Jurkat, Clone E6-1 (cell line): ENCODE data around the gene ZWILCH.
A peak's percentile ranks its signal among the peaks of the same experiment; 100 is the strongest.
"Not testable (repeated sequence)": the region's sequence is repeated elsewhere in the genome, so short reads cannot be mapped to it uniquely, and the experiment has no call there.

Source experiments
- DNase-seq: peaks from one replicate; pipeline ENCODE4 v3.0.0-alpha.2; 2011; ENCODE audit warnings: low read depth, low spot score
- H3K4me3 ChIP-seq: 2 replicates; pipeline ENCODE4 v1.5.1; 2011; ENCODE audit warnings: mild to moderate bottlenecking, low read length, control low read depth, moderate library complexity

The ZWILCH gene

GRCh38 chr15:66570842-66571478 is 65.8 kb downstream of the ZWILCH start:
- no peak overlapping the region for H3K4me3 ChIP-seq
- DNase-seq, result no peak

DNA sequence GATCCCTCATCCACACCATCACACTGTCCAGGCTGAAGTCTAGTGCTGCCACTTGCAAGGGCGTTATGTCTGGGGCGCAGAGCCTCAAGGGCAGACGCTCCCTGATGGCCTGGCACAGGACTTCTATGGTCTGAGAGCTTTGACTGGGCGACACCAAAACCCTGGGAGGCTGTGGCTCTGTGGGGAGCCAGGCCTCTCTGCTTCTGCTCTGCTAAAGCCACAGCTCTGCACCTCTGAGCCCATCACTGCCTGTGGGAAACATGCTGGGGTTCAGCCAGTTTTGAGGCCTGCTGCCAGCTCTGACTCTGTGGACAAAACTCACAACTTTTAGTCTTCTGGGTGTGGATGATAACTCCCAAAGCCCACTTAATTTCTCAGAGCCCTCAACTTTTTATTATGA is 67.0 kb downstream of the ZWILCH start:
- no peak for DNase-seq

GRCh38 chr15:66573348-66573718 is 68.2 kb downstream of the ZWILCH start:
- H3K4me3 ChIP-seq, result no peak overlapping the region
- no peak for DNase-seq

More for the DNA sequence above, 67.0 kb downstream of the ZWILCH start:
- H3K4me3 ChIP-seq, result no peak overlapping the region

DNA sequence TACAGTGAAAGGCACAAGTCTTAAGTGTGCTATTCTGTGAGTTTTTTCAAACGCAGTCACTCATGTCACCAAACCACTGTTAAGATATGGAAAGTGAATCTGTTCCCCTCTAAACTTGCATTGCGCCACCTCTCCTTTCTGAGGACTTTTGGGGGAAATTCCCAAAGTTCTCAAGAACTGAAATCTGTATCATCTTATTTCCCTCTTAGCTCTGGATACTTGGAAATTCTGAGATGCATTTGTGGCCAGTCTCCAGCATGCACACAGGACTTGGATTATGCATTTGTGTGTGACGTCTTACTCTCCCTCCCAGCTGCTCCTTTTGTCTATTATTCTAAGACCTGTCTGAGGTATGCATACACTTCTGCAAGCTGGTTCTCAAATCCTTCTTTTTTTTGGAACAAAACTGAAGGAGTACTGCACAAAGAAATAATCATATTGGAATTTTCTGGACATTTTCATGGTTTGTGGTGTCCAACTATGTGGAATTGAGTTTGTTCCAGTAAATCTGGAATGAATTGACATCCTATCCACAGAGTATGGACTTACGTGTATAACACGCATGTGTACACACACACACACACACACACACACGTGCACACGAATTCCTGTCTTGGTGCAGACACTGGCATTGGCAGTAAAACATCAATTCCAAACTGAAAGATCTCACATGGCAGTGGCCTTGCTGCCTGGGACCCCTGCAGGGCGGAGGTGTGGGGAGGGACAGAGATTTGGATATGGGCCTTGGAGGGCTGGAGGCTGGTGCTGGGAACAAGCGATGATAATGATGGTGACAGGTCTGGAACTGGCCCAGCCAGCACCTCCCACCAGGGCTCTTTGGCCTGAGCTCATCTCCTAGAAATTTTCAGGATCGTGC is 68.8 kb downstream of the ZWILCH start:
- no peak for DNase-seq

GRCh38 chr15:66574596-66574950 is 69.4 kb downstream of the ZWILCH start:
- no peak for DNase-seq
- no peak overlapping the region for H3K4me3 ChIP-seq

More for the DNA sequence above, 68.8 kb downstream of the ZWILCH start:
- H3K4me3 ChIP-seq, result no peak overlapping the region

DNA sequence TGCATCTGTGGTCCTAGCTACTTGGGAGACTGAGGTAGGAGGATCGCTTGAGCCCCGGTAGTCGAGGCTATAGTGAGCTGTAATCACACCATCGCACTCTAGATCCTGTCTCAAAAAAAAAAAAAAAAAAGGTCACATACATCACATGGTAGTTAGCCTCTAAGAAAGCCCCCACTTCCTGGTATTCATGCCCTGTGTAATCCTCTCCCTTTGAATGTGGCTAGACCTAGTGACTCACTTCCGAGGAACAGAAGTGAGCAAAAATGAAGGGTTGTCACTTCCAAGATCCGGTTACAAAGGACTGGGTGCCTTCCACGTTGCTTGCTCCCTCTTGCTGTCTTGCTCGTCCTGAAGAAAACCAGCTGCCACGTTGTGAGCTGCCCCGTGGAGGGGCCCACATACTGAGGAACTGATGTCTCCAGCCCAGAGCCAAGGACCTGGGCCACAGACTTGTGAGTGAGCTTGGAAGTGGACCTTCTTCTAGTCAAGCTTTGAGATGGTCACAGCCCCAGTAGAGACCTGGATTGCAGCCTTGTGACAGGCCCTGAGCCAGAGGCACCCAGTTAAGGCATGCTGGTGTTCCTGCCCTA is 73.3 kb downstream of the ZWILCH start:
- peak; percentile 72 for DNase-seq
- H3K4me3 ChIP-seq, result no peak overlapping the region

- no peak overlapping the region for H3K4me3 ChIP-seq
- DNase-seq, result no peak
These were observed 75.5 kb downstream of the ZWILCH start for GRCh38 chr15:66580643-66581042.

DNA sequence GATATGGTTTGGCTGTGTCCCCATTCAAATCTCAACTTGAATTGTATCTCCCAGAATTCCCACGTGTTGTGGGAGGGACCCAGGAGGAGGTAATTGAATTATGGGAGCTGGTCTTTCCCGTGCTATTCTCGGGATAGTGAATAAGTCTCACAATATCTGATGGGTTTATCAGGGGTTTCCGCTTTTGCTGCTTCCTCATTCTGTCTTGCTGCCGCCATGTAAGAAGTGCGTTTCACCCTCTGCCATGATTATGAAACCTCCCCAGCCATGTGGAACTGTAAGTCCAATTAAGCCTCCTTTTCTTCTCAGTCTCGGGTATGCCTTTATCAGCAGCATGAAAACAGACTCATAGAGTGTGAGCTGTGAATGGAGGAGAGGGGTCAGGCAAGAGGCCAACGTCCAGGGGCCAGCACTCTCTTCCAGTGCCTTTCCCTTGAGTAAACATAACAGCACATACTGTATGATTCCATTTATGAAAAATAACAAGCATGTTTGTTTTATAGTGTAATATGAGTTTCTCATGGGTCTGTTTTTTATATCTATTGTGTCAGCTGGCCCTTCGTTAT is 76.9 kb downstream of the ZWILCH start:
- no peak for DNase-seq
- H3K4me3 ChIP-seq, result no peak overlapping the region

DNA sequence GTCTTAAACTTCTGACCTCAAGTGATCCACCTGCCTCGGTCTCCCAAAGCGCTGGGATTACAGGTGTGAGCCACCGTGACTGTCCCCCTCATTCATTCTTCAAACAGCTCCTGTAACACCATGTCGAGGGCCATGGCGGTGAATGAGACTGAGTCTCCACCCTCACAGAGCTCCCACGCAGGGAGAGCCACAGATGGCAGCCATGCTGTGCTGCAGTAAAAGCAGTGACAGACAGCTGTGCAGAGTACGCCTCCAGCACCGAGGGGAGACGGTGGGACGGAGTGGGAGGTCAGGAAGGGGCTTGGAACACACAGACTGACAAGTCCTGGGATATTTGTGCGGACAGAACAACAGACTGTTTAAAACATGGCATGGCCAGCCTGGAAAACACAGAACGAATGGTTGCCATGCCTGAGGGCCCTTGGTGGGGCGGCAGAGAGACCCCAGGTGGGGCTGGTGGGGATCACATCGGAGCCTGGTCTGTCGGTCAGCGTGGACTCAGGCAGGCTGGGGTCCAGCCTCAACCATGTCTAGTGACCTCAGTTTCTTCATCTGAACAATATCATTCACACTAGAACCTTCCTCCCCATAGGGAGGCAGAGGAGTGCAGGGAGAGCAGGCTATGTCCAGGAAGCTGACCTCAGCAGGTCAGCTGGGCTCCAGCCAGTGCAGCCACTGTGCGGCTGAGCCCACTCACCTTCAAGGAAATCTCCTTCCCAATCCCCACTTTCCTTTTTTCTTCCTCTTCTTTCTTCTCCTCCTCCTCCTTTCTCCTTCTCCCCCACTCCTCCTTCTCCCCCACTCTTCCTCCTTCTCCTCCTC is 81.2 kb downstream of the ZWILCH start:
- no peak for DNase-seq
- no peak overlapping the region for H3K4me3 ChIP-seq

- no peak for DNase-seq
These were observed 81.9 kb downstream of the ZWILCH start for GRCh38 chr15:66587020-66587419.

GRCh38 chr15:66587749-66588148 is 82.6 kb downstream of the ZWILCH start:
- no peak overlapping the region for H3K4me3 ChIP-seq
- DNase-seq, result no peak

More at GRCh38 chr15:66587020-66587419, 81.9 kb downstream of the ZWILCH start:
- no peak overlapping the region for H3K4me3 ChIP-seq

GRCh38 chr15:66588537-66588936 is 83.4 kb downstream of the ZWILCH start:
- DNase-seq, result no peak
- H3K4me3 ChIP-seq, result no peak overlapping the region

- no peak for DNase-seq
These were observed 83.8 kb downstream of the ZWILCH start for GRCh38 chr15:66588971-66589370.

DNA sequence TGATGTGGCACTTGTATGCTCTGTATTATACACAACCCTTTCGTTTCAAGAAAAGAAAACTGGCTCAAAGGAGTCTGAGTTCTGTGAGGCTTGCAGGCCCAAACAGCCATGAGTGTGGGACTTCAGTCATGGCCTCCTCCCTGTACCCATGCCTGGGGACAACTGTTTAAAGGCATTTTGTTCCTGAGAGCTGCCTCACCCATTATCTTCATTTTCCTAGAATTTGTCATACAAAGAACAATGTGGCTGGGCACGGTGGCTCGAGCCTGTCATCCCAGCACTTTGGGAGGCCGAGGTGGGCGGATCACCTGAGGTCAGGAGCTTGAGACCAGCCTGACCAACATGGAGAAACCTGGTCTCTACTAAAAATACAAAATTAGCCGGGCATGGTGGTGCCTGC is 84.3 kb downstream of the ZWILCH start:
- H3K4me3 ChIP-seq, DNase-seq: not testable (repeated sequence)

More at GRCh38 chr15:66588971-66589370, 83.8 kb downstream of the ZWILCH start:
- H3K4me3 ChIP-seq, result no peak overlapping the region

DNA sequence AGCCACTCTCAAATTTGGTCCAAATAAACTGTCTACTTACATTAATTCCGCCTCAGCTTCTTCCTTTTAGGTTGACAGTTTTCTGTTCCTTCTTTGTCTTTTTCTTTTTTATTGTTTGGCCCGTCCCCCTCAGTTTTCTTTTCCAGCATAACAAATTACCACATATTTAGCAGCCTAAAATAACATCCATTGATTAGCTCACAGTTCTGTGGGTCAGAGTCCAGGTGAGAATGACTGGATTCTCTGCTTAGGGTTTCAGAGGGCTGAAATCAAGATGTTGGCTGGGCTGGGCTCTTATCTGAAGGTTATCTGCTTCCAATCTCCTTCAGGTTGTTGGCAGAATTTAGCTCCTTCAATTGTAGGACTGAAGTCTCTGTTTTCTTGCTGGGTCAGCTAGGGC is 85.3 kb downstream of the ZWILCH start:
- H3K4me3 ChIP-seq, result no peak overlapping the region
- no peak for DNase-seq

DNA sequence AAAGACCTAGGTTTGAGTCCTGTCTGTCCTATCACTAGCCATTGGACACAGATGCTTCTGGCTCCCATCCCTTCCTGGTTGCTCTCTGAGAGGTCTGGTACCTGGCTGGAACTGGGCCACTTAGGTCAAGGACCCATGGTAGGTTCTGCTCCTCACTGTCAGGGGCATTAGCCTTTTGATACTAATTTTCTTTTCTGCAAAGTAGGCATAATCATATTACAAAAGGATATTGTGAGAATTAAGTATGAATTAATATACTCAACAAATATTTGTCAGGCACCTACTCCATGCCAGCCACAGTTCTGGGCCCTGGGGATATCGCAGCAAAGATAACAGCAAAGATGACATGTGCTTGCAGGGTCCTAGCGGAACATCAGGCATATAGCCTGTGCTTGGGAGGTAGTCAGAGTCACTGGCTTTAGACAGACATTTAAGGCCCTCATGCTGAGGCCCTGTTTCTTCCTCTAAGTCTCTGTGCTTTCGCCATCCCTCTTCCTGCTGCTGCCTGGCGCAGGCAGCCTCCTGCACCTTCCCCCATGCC is 86.3 kb downstream of the ZWILCH start:
- no peak for DNase-seq
- H3K4me3 ChIP-seq, result no peak overlapping the region

DNA sequence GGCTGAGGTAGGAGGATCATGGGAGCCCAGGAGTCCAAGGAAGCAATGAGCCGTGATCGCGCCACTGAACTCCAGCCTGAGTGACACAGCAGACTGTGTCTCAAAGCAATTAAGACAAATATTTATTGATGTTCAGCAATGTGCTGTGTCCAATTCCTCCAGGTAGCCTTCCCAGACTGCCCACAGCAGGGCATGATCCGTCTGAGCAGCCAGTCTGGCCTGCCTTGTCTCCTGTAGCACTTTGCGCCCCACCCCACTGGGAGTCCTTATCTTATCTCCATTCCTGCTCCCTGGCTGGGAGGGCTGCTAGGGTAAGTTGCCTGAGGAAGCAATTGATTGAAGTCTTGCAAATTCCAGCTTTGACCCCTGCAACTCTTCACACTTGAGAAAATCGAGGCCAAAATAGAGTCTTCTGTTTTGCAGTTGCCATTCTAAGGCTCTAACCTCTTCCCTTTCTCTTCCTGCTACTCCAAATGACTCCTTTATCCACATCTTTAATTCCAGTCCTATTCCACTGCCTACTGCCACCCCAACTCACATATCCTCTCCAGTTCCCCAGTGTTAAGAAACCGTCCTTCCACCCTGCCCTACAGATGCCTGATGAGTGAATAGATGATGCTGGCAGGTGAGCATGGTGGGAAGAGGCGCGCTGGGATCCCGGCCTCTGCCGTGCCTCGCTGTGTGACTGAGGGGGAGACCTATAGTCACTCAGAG is 87.5 kb downstream of the ZWILCH start:
- no peak for DNase-seq
- no peak overlapping the region for H3K4me3 ChIP-seq

GRCh38 chr15:66593219-66593780 is 88.2 kb downstream of the ZWILCH start:
- H3K4me3 ChIP-seq, result no peak overlapping the region
- DNase-seq, result no peak
